ENCODE measurements around the gene SLC38A8. TPM values are rescaled to one million over a fixed set of nuclear protein-coding genes. Genes with fewer than 3 reads are reported as not detected.

Gene SLC38A8
- total RNA-seq, 4 donors from 2014 or later = not detected

DNA sequence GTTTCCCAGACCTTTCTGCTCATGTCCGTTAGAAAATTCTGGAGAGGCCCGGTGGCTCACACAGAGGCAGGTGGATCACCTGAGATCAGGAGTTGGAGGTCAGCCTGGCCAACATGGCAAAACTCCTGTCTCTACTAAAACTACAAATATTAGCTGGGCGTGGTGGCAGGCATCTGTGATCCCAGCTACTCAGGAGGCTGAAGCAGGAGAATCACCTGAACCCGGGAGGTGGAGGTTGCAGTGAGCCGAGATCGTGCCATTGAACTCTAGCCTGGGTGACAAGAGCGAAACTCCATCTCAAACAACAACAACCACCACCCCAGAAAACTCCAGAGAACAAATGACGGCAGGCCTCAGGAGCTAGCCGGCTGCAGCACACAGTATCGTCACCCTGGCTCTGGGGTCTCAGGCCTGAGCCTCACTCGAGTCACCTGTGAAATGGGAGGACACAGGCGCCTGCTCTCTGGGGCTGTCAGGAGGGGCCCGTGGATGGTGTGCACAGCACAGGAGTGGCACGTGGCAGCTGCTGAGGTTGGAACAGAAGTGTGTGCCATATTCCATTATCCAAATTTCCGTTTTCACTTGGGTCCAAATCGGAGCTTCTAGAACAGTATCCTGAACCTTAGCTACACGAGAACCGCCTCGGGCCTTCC is 3.3 kb upstream of the SLC38A8 start:
- no peak for DNase-seq (ENCODE audit: low spot score in 2 of 2)
- 93% methylated on average over 19 of the region's 19 CpGs for WGBS
- TF ChIP-seq POLR2AphosphoS5 (IDR thresholded peaks at IDR 0.05) = no peak
- no peak for TF ChIP-seq POLR2A (IDR thresholded peaks at IDR 0.05)
- no peak for TF ChIP-seq EP300 (IDR thresholded peaks at IDR 0.05)
- TF ChIP-seq CTCF (IDR thresholded peaks at IDR 0.05) = no peak
- Histone ChIP-seq H3K9me3 (no peaks in the 10 kb centered on the region), H3K4me1 (peaks cover 9% of the 10 kb centered on the region), H3K27me3 (peaks cover 31% of the 10 kb centered on the region), H3K4me3 (no peak overlapping the region), H3K27ac (no peak overlapping the region), H3K36me3 (peaks cover 31% of the 10 kb centered on the region)

- Histone ChIP-seq H3K9me3 (no peaks in the 10 kb centered on the region), H3K27me3 (peaks cover 31% of the 10 kb centered on the region), H3K4me3 (no peak overlapping the region), H3K4me1 (peaks cover 9% of the 10 kb centered on the region), H3K27ac (no peak overlapping the region), H3K36me3 (peaks cover 27% of the 10 kb centered on the region)
- WGBS = 67% methylated on average over 18 of the region's 36 CpGs
- DNase-seq (ENCODE audit: low spot score in 2 of 2) = no peak
- TF ChIP-seq EP300 (IDR thresholded peaks at IDR 0.05) = no peak
- no peak for TF ChIP-seq POLR2AphosphoS5 (IDR thresholded peaks at IDR 0.05)
- TF ChIP-seq CTCF (IDR thresholded peaks at IDR 0.05) = no peak
- no peak for TF ChIP-seq POLR2A (IDR thresholded peaks at IDR 0.05)
Measured at GRCh38 chr16:84045001-84045817, 2.6 kb upstream of the SLC38A8 start.

- Histone ChIP-seq H3K4me3 (no peak overlapping the region), H3K9me3 (no peaks in the 10 kb centered on the region), H3K36me3 (peaks cover 16% of the 10 kb centered on the region), H3K27ac (no peak overlapping the region), H3K27me3 (peaks cover 31% of the 10 kb centered on the region), H3K4me1 (peaks cover 9% of the 10 kb centered on the region)
- TF ChIP-seq POLR2A (IDR thresholded peaks at IDR 0.05) (no peak), CTCF (IDR thresholded peaks at IDR 0.05) (peak in 1 of 2 donors; percentile 21), POLR2AphosphoS5 (IDR thresholded peaks at IDR 0.05) (no peak)
- no peak for DNase-seq (ENCODE audit: low spot score in 2 of 2)
- 46% methylated on average over 5 of the region's 5 CpGs for WGBS
Measured at GRCh38 chr16:84044118-84044488, 1.5 kb upstream of the SLC38A8 start.

- WGBS = 39% methylated on average over 10 of the region's 18 CpGs
- Histone ChIP-seq H3K27ac (no peak overlapping the region), H3K36me3 (peaks cover 11% of the 10 kb centered on the region), H3K4me3 (no peak overlapping the region), H3K4me1 (peaks cover 9% of the 10 kb centered on the region), H3K27me3 (peaks cover 31% of the 10 kb centered on the region), H3K9me3 (no peaks in the 10 kb centered on the region)
- no peak for TF ChIP-seq CTCF (IDR thresholded peaks at IDR 0.05)
- TF ChIP-seq POLR2AphosphoS5 (IDR thresholded peaks at IDR 0.05) = no peak
- TF ChIP-seq POLR2A (IDR thresholded peaks at IDR 0.05) = no peak
- no peak for TF ChIP-seq EP300 (IDR thresholded peaks at IDR 0.05)
- DNase-seq (ENCODE audit: low spot score in 2 of 2) = no peak
Measured at GRCh38 chr16:84043486-84044117, 1.0 kb upstream of the SLC38A8 start.

All from suprapubic skin (tissue), 4 donors.